SU-DHL-6 (cell line): ENCODE data around the gene LCORL.

Source experiments
- EZH2phosphoT487 ChIP-seq: fragments of 200-600 bp; sonication (generic), shearing (Covaris generic); conservative IDR thresholded peaks from 2 replicates; pipeline ENCODE4 v1.6.1; 2018; ENCODE audit warnings: mild to moderate bottlenecking, antibody characterized with exemption, low read length, moderate library complexity, mixed read lengths
- TF ChIP-seq, protein P1 (sequence below): fragments of 200-600 bp; sonication (generic); IDR thresholded peaks from one replicate; pipeline ENCODE4 v1.5.1; 2017; ENCODE audit warnings: antibody characterized with exemption, mild to moderate bottlenecking, low read length, moderate library complexity; ENCODE audit not compliant: insufficient read depth, poor library complexity, severe bottlenecking

DNA sequence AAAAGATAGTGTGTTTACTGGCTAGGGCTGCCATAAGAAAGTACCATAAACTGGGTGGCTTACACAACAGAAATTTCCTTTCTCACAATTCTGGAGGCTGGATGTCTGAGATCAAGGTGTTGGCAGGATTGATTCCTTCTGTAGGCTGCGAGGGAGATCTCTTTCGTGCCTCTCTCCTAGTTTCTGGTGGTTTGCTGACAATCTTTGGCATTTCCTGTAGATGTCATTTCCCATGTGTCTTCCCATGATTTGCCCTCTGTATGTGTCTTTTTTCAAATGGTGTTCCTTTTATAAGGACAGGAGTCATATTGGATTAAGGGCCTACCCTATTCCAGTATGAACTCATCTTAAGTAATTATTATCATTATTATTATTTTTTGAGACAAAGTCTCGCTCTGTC lies 27.9 kb upstream of the LCORL start:
- TF ChIP-seq EZH2phosphoT487 = no peak
- TF ChIP-seq, protein P1, sequence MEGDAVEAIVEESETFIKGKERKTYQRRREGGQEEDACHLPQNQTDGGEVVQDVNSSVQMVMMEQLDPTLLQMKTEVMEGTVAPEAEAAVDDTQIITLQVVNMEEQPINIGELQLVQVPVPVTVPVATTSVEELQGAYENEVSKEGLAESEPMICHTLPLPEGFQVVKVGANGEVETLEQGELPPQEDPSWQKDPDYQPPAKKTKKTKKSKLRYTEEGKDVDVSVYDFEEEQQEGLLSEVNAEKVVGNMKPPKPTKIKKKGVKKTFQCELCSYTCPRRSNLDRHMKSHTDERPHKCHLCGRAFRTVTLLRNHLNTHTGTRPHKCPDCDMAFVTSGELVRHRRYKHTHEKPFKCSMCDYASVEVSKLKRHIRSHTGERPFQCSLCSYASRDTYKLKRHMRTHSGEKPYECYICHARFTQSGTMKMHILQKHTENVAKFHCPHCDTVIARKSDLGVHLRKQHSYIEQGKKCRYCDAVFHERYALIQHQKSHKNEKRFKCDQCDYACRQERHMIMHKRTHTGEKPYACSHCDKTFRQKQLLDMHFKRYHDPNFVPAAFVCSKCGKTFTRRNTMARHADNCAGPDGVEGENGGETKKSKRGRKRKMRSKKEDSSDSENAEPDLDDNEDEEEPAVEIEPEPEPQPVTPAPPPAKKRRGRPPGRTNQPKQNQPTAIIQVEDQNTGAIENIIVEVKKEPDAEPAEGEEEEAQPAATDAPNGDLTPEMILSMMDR = no peak
